GM18868 (cell line): ENCODE results near the gene NTRK1.
"Not testable (repeated sequence)": the region's sequence is repeated elsewhere in the genome, so short reads cannot be mapped to it uniquely, and the experiment has no call there.

Experiments
- ATAC-seq: cut with Tn5 transposase; IDR thresholded peaks from one replicate; pipeline ENCODE4 v1.9.1; 2021; ENCODE audit warnings: mild to moderate bottlenecking, moderate library complexity; ENCODE audit not compliant: unreplicated experiment

The NTRK1 gene

GRCh38 chr1:156910309-156910782 lies 49.7 kb downstream of the NTRK1 start:
- ATAC-seq = no peak

GRCh38 chr1:156911577-156912298 lies 51.1 kb downstream of the NTRK1 start:
- no peak for ATAC-seq

GRCh38 chr1:156912310-156912709 lies 51.6 kb downstream of the NTRK1 start:
- no peak for ATAC-seq

- no peak for ATAC-seq
These were observed 52.5 kb downstream of the NTRK1 start for GRCh38 chr1:156912861-156913808.

- ATAC-seq = no peak
These were observed 53.2 kb downstream of the NTRK1 start for GRCh38 chr1:156913809-156914387.

- ATAC-seq = no peak
These were observed 53.8 kb downstream of the NTRK1 start for GRCh38 chr1:156914440-156914856.

GRCh38 chr1:156920233-156921052 lies 59.8 kb downstream of the NTRK1 start, which contains the start of gene LRRC71:
TSS of gene LRRC71 (plus strand) at chr1:156920632. CDS start at chr1:156920804, 172 bp downstream.
- ATAC-seq = no peak

- no peak for ATAC-seq
These were observed 60.4 kb downstream of the NTRK1 start for GRCh38 chr1:156921053-156921529.

- no peak for ATAC-seq
These were observed 62.5 kb downstream of the NTRK1 start for GRCh38 chr1:156922986-156923669.

- ATAC-seq = no peak
These were observed 63.2 kb downstream of the NTRK1 start for GRCh38 chr1:156923670-156924477.

- no peak for ATAC-seq
These were observed 64.0 kb downstream of the NTRK1 start for GRCh38 chr1:156924478-156925153.

- no peak for ATAC-seq
These were observed 64.7 kb downstream of the NTRK1 start for GRCh38 chr1:156925154-156926010.

GRCh38 chr1:156926175-156926574 lies 65.5 kb downstream of the NTRK1 start:
- no peak for ATAC-seq

GRCh38 chr1:156926695-156927094 lies 66.0 kb downstream of the NTRK1 start:
- not testable (repeated sequence) for ATAC-seq

GRCh38 chr1:156927215-156928042 lies 66.8 kb downstream of the NTRK1 start:
- ATAC-seq = no peak

GRCh38 chr1:156928043-156928602 lies 67.5 kb downstream of the NTRK1 start:
- ATAC-seq = no peak
